GM12878 (cell line): ENCODE results near the gene LRRC55. TPM values are rescaled to one million over a fixed set of nuclear protein-coding genes. Genes with fewer than 3 reads are reported as not detected.

Experiments
- ATAC-seq: fragments of 200-7000 bp; cut with Tn5 transposase; 3 replicates; pipeline ENCODE4 v1.9.1; 2020; ENCODE audit warnings: mild to moderate bottlenecking, moderate library complexity
- BruUV-seq: library from RNA; stranded (reverse); fragments of 400-500 nt; replicated peaks from 2 replicates; lab custom pipeline; 2021; lab: Mats Ljungman, UMichigan
- CTCF ChIA-PET: fragments of 300-600 bp; sonication (Branson Sonifier 250); formaldehyde crosslinking; extraction: SDS; loops from one replicate; lab custom pipeline; 2021; ENCODE audit warnings: inconsistent platforms; lab: Yijun Ruan, JAX
- POLR2A ChIA-PET: fragments of 350-600 bp; formaldehyde crosslinking; extraction: SDS; loops from one replicate; lab custom pipeline; 2021; ENCODE audit warnings: inconsistent platforms; lab: Charles Lee
- RAD21 ChIA-PET: fragments of 300-600 bp; sonication (Branson Sonifier 250); formaldehyde crosslinking; loops from one replicate; lab custom pipeline; 2023; ENCODE audit warnings: antibody characterized with exemption; ENCODE audit not compliant: unreplicated experiment; lab: Charles Lee
- SMC1A ChIA-PET: fragments of 300-600 bp; sonication (Branson Sonifier 250); formaldehyde crosslinking; loops from one replicate; lab custom pipeline; 2023; ENCODE audit not compliant: unreplicated experiment, uncharacterized antibody; lab: Charles Lee
- DNase-seq: peaks from one replicate; pipeline ENCODE4 v3.0.0-alpha.2; 2011; ENCODE audit warnings: low read depth, low spot score
- FAIRE-seq: peaks from 3 replicates; lab custom pipeline; 2011; peaks lifted over from hg19 to GRCh38; lab: Jason Lieb, UNC
- H2AFZ ChIP-seq: 2 replicates; pipeline ENCODE4 v1.6.0; 2011; ENCODE audit warnings: low read depth, low read length, control low read depth; ENCODE audit not compliant: control insufficient read depth
- H3K27ac ChIP-seq: 2 replicates; pipeline ENCODE4 v1.5.1; 2011; ENCODE audit warnings: control low read depth; ENCODE audit not compliant: control insufficient read depth, insufficient read depth
- H3K27me3 ChIP-seq, 2 experiments: replicated peaks in 1 of 2; 2 replicates each; pipeline versions ENCODE4 v1.6.0 to v1.6.1; 2011; ENCODE audit warnings: low read length in 1 of 2; ENCODE audit not compliant: control insufficient read depth in 2 of 2, insufficient read depth in 2 of 2
- H3K36me3 ChIP-seq, 2 experiments: 2 replicates each; pipeline ENCODE4 v1.5.1; 2011; ENCODE audit warnings: low read length in 1 of 2; ENCODE audit not compliant: control insufficient read depth in 2 of 2, insufficient read depth in 2 of 2
- H3K4me1 ChIP-seq: 2 replicates; pipeline ENCODE4 v1.6.1; 2011; ENCODE audit warnings: mild to moderate bottlenecking, low read length, moderate library complexity, mixed read lengths; ENCODE audit not compliant: control insufficient read depth, insufficient read depth
- H3K4me2 ChIP-seq: 2 replicates; pipeline ENCODE4 v1.6.0; 2011; ENCODE audit warnings: control low read depth; ENCODE audit not compliant: control insufficient read depth, insufficient read depth
- H3K4me3 ChIP-seq: fragments of 200-600 bp; sonication (generic); 2 replicates; pipeline ENCODE4 v1.5.1; 2016
- H3K79me2 ChIP-seq: 2 replicates; pipeline ENCODE4 v1.6.0; 2011; ENCODE audit warnings: low read length; ENCODE audit not compliant: control insufficient read depth, insufficient read depth
- H3K9ac ChIP-seq: 2 replicates; pipeline ENCODE4 v1.8.0; 2011; ENCODE audit warnings: low read length, control low read depth, mixed read lengths; ENCODE audit not compliant: control insufficient read depth, insufficient read depth
- H3K9me3 ChIP-seq: replicated peaks from 3 replicates; pipeline ENCODE4 v1.5.1; 2011; ENCODE audit warnings: mild to moderate bottlenecking, low read length; ENCODE audit not compliant: control insufficient read depth, insufficient read depth
- H4K20me1 ChIP-seq: 2 replicates; pipeline ENCODE4 v1.6.0; 2011; ENCODE audit not compliant: control insufficient read depth, insufficient read depth
- ASH2L ChIP-seq: fragments of 300-600, 200-600 bp; sonication (generic); IDR thresholded peaks from 2 replicates; pipeline ENCODE4 v1.6.1; 2017; ENCODE audit warnings: low read depth, mild to moderate bottlenecking, borderline replicate concordance
- CHD4 ChIP-seq: fragments of 200-600 bp; sonication (generic); IDR thresholded peaks from 2 replicates; pipeline ENCODE4 v1.6.1; 2016; ENCODE audit warnings: mild to moderate bottlenecking
- E2F4 ChIP-seq: IDR thresholded peaks from 2 replicates; pipeline ENCODE4 v1.6.1; 2012; ENCODE audit warnings: low read depth, low read length, improper control_type of control experiment
- EZH2 ChIP-seq: IDR thresholded peaks from 2 replicates; pipeline ENCODE4 v1.6.1; 2012; ENCODE audit warnings: low read depth, mild to moderate bottlenecking, control low read depth, inconsistent platforms, low read length, borderline replicate concordance; ENCODE audit not compliant: control insufficient read depth
- IRF3 ChIP-seq: fragments of 450-650 bp; IDR thresholded peaks from 2 replicates; pipeline ENCODE4 v1.6.1; 2014; ENCODE audit warnings: mild to moderate bottlenecking
- KLF5 ChIP-seq: fragments of 450-650 bp; IDR thresholded peaks from 2 replicates; pipeline ENCODE4 v1.6.1; 2014; ENCODE audit warnings: mild to moderate bottlenecking; ENCODE audit not compliant: partially characterized antibody
- SPI1 ChIP-seq: IDR thresholded peaks from 2 replicates; pipeline ENCODE4 v1.6.1; 2011; ENCODE audit warnings: low read depth, mild to moderate bottlenecking, low read length, moderate library complexity, borderline replicate concordance; ENCODE audit not compliant: insufficient read depth
- WGBS: methylation state at CpG from one replicate; pipeline ENCODE4 v1.1.6; 2016; ENCODE audit warnings: low lambda C conversion rate; ENCODE audit not compliant: insufficient replicate concordance, insufficient coverage; ENCODE audit errors: missing lambda C conversion rate; 5-methylcytosine and 5-hydroxymethylcytosine counted together
- in situ Hi-C: fragments of 300-500 bp; cut with MboI; formaldehyde crosslinking; loops from 9 replicates; pipeline ENCODE4 v1.14.3; 2018; ENCODE audit warnings: mixed read lengths
- intact Hi-C: fragments of 100-400 bp; cut with micrococcal nuclease; formaldehyde crosslinking; loops from one replicate; pipeline ENCODE4 v1.14.2; 2022; ENCODE audit not compliant: unreplicated experiment
- polyA plus RNA-seq, 11 experiments: library from polyadenylated mRNA; depleted of rRNA in 4 of 11; unstranded in 6 of 11; stranded (reverse) in 5 of 11; fragments of >200 nt; fragmentation: Nextera tagmentation in 4 of 11; fragmentation: Illumina TruSeq in 1 of 11; extraction: Ambion mirVana in 4 of 11; extraction: Trizol in 1 of 11; gene quantifications; 1 replicate in 1 of 11; 2 replicates in 10 of 11; pipeline versions ENCODE4 v1.2.1 to v1.2.3, GENCODE V29; 2011 to 2016; ENCODE audit warnings: inconsistent platforms in 2 of 11, missing spikeins in 2 of 11, low read depth in 1 of 11
- total RNA-seq, 4 experiments: library from RNA; depleted of rRNA in 3 of 4; stranded (reverse); fragments of >200 nt in 3 of 4; fragmentation: Illumina TruSeq in 1 of 4; extraction: Trizol in 1 of 4; gene quantifications; 2 replicates each; pipeline versions ENCODE4 v1.2.1 to v1.2.3, GENCODE V29; 2013 to 2021

Gene LRRC55
- total and polyA plus RNA-seq, 10 of the 15 experiments (the other 5 are each of a cell fraction or from before 2014, with no cell fraction given) = 0.01 to 0.04 TPM; not detected in 8

GRCh38 chr11:57157624-57158023 is 24.1 kb upstream of the LRRC55 start:
- POLR2A ChIA-PET = no interaction called here
- Histone ChIP-seq H3K9ac (no peak overlapping the region), H3K4me3 (no peak overlapping the region), H4K20me1 (no peaks in the 10 kb centered on the region), H3K9me3 (no peaks in the 10 kb centered on the region), H3K79me2 (no peaks in the 10 kb centered on the region), H3K36me3 (no peaks in the 10 kb centered on the region), H3K27me3 (no peaks in the 10 kb centered on the region; a peak in 1 of 4 replicates), H3K4me2 (no peak overlapping the region), H3K4me1 (no peaks in the 10 kb centered on the region), H2AFZ (no peak overlapping the region), H3K27ac (no peak overlapping the region)
- intact Hi-C loops (no loop called here), in situ Hi-C loops (no loop called here)
- RAD21 ChIA-PET = no interaction called here
- BruUV-seq = no TSS peak
- DNase-seq (no peak), ATAC-seq (no peak), FAIRE-seq (no peak)
- WGBS = 7% methylated on average over 3 of the region's 3 CpGs
- TF ChIP-seq IRF3 (no peak), ASH2L (no peak), E2F4 (no peak), SPI1 (no peak), EZH2 (no peak), KLF5 (no peak), CHD4 (no peak)
- SMC1A ChIA-PET = interaction anchor here (1.0 kb wide), 1 partner anchor 25 kb away, joined by 3 read pairs; no protein-coding TSS in a partner anchor
- CTCF ChIA-PET = no interaction called here
